ENCODE measurements around the gene ACSS2. TPM values are rescaled to one million over a fixed set of nuclear protein-coding genes. Genes with fewer than 3 reads are reported as not detected.

Gene ACSS2
- total RNA-seq, 1 donor from 2014 or later = 57.6 TPM

DNA sequence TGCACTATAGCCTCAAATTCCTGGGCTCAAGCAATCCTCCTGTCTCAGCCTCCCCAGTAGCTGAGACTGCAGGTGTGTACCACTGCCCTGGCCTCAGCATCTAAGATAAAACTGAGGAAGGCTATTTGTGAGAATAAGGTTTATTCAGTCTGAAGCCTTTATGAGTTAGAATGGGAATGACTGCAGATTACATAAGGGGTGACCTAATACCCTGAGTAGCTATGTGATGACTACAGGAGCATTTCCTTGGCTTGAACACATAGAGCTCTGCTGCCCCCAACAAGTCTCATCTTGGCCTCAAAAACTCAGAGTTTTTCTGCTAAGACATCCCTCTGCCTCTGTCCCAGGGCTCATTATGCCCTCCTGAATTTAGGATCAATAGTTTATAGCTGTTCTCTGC lies 71.6 kb downstream of the ACSS2 start:
- DNase-seq (ENCODE audit: low read depth in 2 of 2) = no peak

DNA sequence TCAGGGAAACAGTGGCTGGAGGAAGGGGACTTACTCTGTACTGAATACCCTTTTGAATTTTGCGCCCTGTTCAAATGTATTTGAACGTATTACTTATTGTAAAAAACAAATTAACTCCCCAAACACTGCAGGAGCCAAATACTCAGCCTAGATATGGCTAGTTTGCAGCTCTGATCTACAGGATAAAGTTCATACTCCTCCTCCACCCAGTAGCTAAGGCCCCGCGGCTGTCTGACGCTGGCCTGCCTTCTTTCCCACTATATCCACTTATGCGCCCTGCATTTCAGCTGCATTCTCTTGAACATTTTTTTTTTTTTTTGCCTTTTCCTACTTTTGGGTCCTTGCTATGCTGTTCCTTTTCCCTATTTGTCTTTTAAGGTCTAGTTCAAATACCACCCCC lies 72.7 kb downstream of the ACSS2 start:
- no peak for DNase-seq (ENCODE audit: low read depth in 2 of 2)

GRCh38 chr20:34951252-34951651 lies 74.8 kb downstream of the ACSS2 start:
- no peak for DNase-seq (ENCODE audit: low read depth in 2 of 2)

- peak in 1 of 2 donors; percentile 47 for DNase-seq (ENCODE audit: low read depth in 2 of 2)
Observed at GRCh38 chr20:34951652-34952051, 75.2 kb downstream of the ACSS2 start.

- no peak for DNase-seq (ENCODE audit: low read depth in 2 of 2)
Observed at GRCh38 chr20:34952671-34953070, 76.3 kb downstream of the ACSS2 start.

- no peak for DNase-seq (ENCODE audit: low read depth in 2 of 2)
Observed at GRCh38 chr20:34953960-34954359, 77.5 kb downstream of the ACSS2 start.

- DNase-seq (ENCODE audit: low read depth in 2 of 2) = peak; percentile 28 to 51
Observed at GRCh38 chr20:34954904-34955230, 78.5 kb downstream of the ACSS2 start.

GRCh38 chr20:34955231-34956040 lies 79.0 kb downstream of the ACSS2 start, which contains the start of the genes GSS and MYH7B:
Gene GSS (minus strand): TSS chr20:34955806. CDS start chr20:34951852, 3,954 bp downstream.
Gene MYH7B (plus strand): TSS chr20:34955868. CDS start chr20:34978006, 22,138 bp downstream.
- DNase-seq (ENCODE audit: low read depth in 2 of 2) = peak; percentile 89 to 96

GRCh38 chr20:34956041-34956458 lies 79.6 kb downstream of the ACSS2 start:
- DNase-seq (ENCODE audit: low read depth in 2 of 2) = no peak

DNA sequence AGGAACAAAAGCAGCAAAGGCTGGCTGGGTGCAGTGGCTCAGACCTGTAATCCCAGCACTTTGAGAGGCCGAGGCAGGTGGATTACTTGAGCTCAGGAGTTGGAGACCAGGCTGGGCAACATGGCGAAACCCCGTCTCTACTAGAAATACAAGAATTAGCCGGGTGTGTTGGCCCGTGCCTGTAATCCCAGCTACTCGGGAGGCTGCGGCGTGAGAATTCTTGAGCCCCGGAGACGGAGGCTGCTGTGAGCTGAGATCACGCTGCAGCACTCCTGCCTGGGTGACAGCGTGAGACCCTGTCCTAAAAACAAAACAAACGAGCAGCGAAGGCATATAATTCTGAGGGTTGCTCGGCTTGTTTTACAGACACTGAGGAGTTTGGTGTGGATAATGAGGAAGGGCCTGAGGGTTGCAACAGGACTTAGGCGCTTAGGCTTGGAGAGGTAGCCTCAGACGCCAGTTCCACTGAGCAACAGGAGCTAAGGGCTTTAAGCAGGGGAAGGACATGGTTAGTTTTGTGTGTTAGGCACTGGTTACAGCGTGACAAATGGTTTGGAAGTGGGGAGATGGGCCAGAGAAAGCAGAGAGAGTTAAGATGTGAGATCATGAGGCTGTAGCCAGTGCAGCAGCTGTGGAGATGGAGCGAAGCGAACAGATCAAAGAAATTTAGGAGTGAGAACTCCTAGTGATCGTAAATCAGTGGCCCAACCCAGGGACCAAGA lies 80.5 kb downstream of the ACSS2 start:
- DNase-seq (ENCODE audit: low read depth in 2 of 2) = no peak

DNA sequence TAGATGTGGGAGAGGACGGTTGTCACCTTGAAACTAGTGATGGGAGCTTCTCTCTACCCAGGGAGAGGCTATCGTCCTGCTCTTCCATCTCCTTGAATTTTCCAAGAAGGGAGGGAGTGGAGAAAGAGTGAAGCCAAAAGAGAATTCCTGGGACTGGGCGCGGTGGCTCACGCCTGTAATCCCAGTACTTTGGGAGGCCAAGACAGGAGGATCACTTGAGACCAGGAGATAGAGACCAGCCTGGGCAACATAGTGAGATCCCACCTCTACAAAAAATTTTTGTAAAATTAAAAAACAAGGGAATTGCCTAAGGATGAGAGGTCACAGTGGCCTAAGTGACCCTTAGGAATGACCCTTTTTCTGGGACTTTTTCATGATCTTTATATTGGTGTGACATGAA lies 88.1 kb downstream of the ACSS2 start:
- DNase-seq (ENCODE audit: low read depth in 2 of 2) = no peak

GRCh38 chr20:34965051-34965450 lies 88.6 kb downstream of the ACSS2 start:
- no peak for DNase-seq (ENCODE audit: low read depth in 2 of 2)

DNA sequence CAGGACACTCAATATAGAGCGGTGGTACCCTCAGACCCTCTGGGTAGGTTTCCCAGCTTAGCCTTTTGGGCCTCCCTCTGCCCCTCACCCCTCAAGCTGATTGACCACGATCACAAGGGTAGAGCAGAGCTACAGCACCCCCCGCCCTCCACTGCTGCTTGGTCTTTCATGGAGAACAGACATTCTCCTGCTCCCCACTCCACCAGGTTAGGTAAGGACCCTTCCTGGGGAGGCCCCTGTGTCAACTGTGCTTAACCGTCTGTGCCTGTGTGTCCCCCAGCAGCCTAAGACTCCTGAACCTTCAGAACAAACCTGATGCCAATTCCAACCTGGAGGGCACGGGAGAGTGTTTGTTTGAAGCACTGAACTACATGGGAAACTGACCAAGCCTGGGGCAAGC lies 91.0 kb downstream of the ACSS2 start:
- no peak for DNase-seq (ENCODE audit: low read depth in 2 of 2)

DNA sequence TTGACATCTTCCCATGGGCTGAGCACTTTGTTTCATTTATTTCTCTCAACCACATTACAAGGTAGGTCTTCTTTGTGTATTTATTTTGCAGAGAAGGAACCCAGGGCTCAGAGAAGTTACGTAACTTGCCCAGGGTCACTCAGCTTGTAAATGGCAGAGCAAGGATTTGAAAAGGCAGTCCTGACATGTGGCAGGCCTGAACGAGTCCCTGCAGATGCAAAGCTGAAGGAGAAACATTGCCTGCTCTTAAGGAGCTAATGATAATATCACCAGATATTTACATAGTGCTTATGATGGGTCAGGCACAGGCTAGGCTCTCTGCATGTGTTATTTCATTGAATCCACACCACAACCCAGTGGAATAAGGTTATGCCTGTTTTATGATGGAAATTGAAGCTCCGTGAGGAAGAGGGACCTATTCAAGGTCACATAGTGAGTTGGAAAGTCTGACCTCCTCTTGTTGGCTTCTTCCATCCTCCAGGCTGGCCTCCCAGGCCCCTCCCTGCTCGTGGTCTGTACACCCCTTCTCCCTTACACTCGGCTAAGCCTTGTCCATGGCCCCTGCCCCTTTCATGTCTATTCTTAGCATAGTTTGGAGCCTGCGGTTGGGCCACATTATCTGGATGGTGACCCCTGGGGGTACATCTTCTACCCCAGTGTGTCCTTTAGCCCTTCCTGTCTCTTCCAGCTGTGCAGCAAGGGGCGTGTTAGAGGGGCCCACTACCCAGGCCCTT lies 91.8 kb downstream of the ACSS2 start:
- no peak for DNase-seq (ENCODE audit: low read depth in 2 of 2)

GRCh38 chr20:34970193-34970840 lies 93.9 kb downstream of the ACSS2 start:
- no peak for DNase-seq (ENCODE audit: low read depth in 2 of 2)

DNA sequence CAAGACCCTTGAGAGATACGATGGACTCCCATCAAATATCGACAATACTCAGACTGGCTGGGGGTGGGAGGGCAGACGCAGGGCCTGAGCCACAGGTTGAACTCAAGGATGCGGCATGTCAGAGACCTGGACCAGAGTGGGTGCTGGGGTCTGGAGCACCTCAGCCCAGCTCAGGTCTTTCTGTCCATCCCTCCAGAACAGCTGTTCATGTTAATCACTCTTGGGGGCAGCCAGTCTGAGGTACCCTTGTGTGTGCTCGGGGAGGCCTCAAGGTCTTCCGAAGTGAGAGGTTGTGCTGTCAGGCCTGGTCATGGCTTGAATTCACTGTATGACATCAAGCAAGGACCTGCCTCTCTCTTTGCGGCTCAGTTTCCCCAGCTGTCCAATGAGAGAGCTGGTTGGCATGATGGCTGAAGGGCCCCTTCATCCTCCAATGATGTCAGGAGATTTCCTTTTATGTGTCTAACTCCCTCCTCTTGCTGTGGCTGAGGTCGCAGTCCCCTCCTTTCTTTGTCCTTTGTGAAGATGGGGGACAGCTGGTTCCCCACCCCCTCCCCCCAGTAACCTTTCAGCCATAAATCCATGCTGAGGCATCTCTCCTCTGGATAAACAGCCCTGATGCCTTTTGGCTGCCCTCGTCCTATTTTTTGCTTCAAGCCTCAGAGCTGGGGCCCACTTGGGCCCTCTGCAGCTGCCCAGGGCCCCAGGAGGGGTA lies 94.6 kb downstream of the ACSS2 start:
- DNase-seq (ENCODE audit: low read depth in 2 of 2) = no peak

GRCh38 chr20:34971561-34972235 lies 95.3 kb downstream of the ACSS2 start:
- no peak for DNase-seq (ENCODE audit: low read depth in 2 of 2)

- DNase-seq (ENCODE audit: low read depth in 2 of 2) = no peak
Observed at GRCh38 chr20:34974246-34974645, 97.8 kb downstream of the ACSS2 start.

GRCh38 chr20:34976286-34976685 lies 99.9 kb downstream of the ACSS2 start:
- DNase-seq (ENCODE audit: low read depth in 2 of 2) = no peak

Measured in dermis microvascular lymphatic vessel endothelial cell (primary cell).